Measurements from ENCODE around the gene COPB1.

- TF ChIP-seq CTCF (conservative IDR thresholded peaks at IDR 0.05) (no peak), ZFX (IDR thresholded peaks at IDR 0.05) (no peak)
Observed at GRCh38 chr11:14423633-14424032, 76.0 kb downstream of the COPB1 start.

Data from C4-2B (cell line).